ENCODE data around the gene FNDC3B. TPM values are rescaled to one million over a fixed set of nuclear protein-coding genes. Genes with fewer than 3 reads are reported as not detected.

The FNDC3B gene
- total RNA-seq, 4 donors from 2014 or later = 23.9 to 61.9 (median 37.0) TPM

DNA sequence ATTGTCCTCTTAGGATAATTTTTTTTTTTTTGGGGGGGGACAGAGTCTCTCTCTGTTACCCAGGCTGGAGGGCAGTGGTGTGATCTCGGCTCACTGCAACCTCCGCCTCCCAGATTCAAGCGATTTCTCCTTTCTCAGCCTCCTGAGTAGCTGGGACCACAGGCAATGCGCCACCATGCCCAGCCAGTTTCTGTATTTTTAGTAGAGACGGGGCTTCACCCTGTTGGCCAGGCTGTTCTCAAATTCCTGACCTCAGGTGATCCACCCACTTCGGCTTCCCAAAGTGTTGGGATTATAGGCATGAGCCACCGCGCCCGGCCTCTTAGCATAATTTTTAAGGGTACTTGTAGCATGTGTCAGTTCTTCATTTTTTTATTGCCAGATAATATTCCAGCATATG is 122.6 kb downstream of the FNDC3B start:
- Histone ChIP-seq H3K4me1 (peaks cover 19% of the 10 kb centered on the region), H3K4me3 (no peak overlapping the region), H3K9me3 (no peaks in the 10 kb centered on the region), H3K27ac (no peak overlapping the region), H3K27me3 (no peaks in the 10 kb centered on the region), H3K36me3 (no peaks in the 10 kb centered on the region)
- DNase-seq (ENCODE audit: low spot score in 2 of 2) = no peak
- 88% methylated on average over 9 of the region's 9 CpGs for WGBS
- no peak for TF ChIP-seq POLR2AphosphoS5 (IDR thresholded peaks at IDR 0.05)
- no peak for TF ChIP-seq EP300 (IDR thresholded peaks at IDR 0.05)
- no peak for TF ChIP-seq POLR2A (IDR thresholded peaks at IDR 0.05)
- TF ChIP-seq, protein P1, sequence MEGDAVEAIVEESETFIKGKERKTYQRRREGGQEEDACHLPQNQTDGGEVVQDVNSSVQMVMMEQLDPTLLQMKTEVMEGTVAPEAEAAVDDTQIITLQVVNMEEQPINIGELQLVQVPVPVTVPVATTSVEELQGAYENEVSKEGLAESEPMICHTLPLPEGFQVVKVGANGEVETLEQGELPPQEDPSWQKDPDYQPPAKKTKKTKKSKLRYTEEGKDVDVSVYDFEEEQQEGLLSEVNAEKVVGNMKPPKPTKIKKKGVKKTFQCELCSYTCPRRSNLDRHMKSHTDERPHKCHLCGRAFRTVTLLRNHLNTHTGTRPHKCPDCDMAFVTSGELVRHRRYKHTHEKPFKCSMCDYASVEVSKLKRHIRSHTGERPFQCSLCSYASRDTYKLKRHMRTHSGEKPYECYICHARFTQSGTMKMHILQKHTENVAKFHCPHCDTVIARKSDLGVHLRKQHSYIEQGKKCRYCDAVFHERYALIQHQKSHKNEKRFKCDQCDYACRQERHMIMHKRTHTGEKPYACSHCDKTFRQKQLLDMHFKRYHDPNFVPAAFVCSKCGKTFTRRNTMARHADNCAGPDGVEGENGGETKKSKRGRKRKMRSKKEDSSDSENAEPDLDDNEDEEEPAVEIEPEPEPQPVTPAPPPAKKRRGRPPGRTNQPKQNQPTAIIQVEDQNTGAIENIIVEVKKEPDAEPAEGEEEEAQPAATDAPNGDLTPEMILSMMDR (IDR thresholded peaks at IDR 0.05) = no peak

DNA sequence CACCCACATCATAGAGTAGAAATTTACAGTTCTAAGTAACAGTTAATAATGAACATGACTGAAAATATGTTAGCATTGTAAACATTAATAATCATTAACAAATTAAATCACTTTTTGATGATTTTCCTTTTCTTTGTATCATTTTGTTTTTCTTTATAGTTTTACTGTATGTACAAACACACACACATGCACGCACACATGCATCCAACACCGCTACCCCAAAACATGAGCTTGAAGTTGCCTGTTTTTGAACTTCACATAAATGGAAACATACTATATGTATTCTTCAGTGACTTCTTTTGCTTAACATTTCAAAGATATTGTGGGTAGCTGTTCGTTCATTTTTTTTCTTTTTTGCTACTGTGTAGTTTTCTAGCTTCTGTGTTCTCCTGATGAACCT is 123.9 kb downstream of the FNDC3B start:
- Histone ChIP-seq H3K36me3 (no peaks in the 10 kb centered on the region), H3K4me1 (peaks cover 22% of the 10 kb centered on the region), H3K9me3 (no peaks in the 10 kb centered on the region), H3K4me3 (no peak overlapping the region), H3K27me3 (no peaks in the 10 kb centered on the region), H3K27ac (no peak overlapping the region)
- WGBS = 97% methylated on average over 3 of the region's 3 CpGs
- DNase-seq (ENCODE audit: low spot score in 2 of 2) = no peak
- TF ChIP-seq POLR2A (IDR thresholded peaks at IDR 0.05) = no peak
- no peak for TF ChIP-seq POLR2AphosphoS5 (IDR thresholded peaks at IDR 0.05)
- no peak for TF ChIP-seq EP300 (IDR thresholded peaks at IDR 0.05)
- TF ChIP-seq, protein P1 (IDR thresholded peaks at IDR 0.05) = no peak

DNA sequence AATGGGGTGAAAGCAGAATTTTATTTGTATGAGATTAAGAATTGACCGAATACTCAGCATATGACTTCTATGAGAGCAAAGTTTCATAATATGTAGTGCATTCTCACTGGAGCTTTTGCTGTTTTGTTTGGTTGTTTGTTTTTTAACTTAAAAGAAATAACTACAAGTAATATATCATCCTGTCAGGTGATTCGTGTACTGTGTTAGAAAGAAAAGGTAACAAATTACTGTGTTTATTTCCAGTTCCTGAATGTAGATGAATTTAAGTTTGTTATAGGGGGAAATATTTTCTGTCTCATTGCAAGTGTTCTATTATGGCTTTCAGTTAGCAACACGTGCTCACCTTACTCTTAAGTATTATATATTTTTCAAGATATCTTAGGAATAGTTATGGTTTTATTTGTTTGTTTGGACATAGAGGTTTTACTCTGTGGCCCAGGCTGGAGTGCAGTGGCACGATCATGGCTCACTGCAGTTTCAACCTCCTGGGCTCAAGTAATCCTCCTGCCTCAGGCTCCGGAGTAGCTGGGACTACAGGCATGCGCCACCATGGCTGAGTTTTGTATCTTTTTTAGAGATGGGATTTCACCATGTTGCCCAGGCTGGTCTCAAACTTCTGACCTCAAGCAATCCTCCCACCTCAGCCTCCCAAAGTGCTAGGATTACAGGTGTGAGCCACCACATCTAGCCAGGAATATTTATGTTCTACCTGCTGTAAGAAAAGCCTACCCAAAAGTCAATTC is 125.4 kb downstream of the FNDC3B start:
- TF ChIP-seq POLR2A (IDR thresholded peaks at IDR 0.05) (no peak), POLR2AphosphoS5 (IDR thresholded peaks at IDR 0.05) (no peak)
- TF ChIP-seq, protein P1 (IDR thresholded peaks at IDR 0.05) = no peak
- WGBS = 93% methylated on average over 6 of the region's 6 CpGs

DNA sequence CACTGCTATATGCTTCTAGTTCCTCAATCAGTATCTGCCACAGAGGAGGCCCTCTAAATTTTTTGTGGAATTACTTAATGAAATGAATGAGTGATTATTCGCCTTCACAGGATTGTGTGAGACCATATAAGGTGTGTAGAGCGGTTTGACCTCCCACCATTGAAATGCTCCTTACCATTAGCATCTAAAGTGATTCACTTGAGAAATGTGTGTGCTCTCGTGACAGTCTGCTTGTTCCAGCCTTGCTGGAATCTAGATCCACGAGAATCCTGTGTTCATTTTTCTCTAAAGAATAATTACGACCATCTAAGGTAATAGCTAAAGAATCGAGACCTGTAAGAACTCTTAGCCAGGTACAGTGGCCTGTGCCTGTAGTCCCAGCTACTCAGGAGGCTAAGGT is 126.9 kb downstream of the FNDC3B start:
- Histone ChIP-seq H3K4me1 (peaks cover 31% of the 10 kb centered on the region), H3K9me3 (no peaks in the 10 kb centered on the region), H3K4me3 (no peak overlapping the region), H3K27me3 (no peaks in the 10 kb centered on the region), H3K27ac (no peak overlapping the region), H3K36me3 (no peaks in the 10 kb centered on the region)
- TF ChIP-seq, protein P1 (IDR thresholded peaks at IDR 0.05) = no peak
- TF ChIP-seq POLR2A (IDR thresholded peaks at IDR 0.05) (no peak), EP300 (IDR thresholded peaks at IDR 0.05) (no peak), POLR2AphosphoS5 (IDR thresholded peaks at IDR 0.05) (no peak)
- WGBS = 97% methylated on average over 6 of the region's 6 CpGs
- no peak for DNase-seq (ENCODE audit: low spot score in 2 of 2)

More for the DNA sequence above, 125.4 kb downstream of the FNDC3B start:
- no peaks in the 10 kb centered on the region for H3K27me3 ChIP-seq
- H3K4me1 ChIP-seq = peaks cover 34% of the 10 kb centered on the region
- no peak overlapping the region for H3K4me3 ChIP-seq
- no peak for DNase-seq (ENCODE audit: low spot score in 2 of 2)
- H3K36me3 ChIP-seq = no peaks in the 10 kb centered on the region
- no peak overlapping the region for H3K27ac ChIP-seq
- no peaks in the 10 kb centered on the region for H3K9me3 ChIP-seq

DNA sequence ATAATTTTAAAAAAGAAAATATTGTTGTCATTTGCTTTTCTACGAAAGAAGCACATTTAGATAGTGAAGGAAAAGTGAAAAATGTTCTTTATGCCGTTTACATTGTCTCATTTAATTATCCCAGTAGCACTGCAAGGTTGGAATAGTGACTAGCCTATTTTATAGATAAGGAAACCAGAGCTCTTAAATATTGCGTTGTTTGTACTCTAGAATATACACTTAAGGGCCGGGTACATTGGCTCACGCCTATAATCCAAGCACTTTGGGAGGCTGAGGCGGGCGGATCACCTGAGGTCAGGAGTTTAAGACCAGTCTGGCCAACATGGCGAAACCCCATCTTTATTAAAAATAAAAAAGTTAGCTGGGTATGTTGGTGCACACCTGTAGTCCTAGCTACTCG is 127.5 kb downstream of the FNDC3B start:
- peaks cover 31% of the 10 kb centered on the region for H3K4me1 ChIP-seq
- H3K27ac ChIP-seq = no peak overlapping the region
- WGBS = 96% methylated on average over 9 of the region's 9 CpGs
- no peaks in the 10 kb centered on the region for H3K36me3 ChIP-seq
- TF ChIP-seq POLR2A (IDR thresholded peaks at IDR 0.05) (no peak), POLR2AphosphoS5 (IDR thresholded peaks at IDR 0.05) (no peak), EP300 (IDR thresholded peaks at IDR 0.05) (no peak)
- TF ChIP-seq, protein P1 (IDR thresholded peaks at IDR 0.05) = no peak
- no peaks in the 10 kb centered on the region for H3K27me3 ChIP-seq
- H3K4me3 ChIP-seq = no peak overlapping the region
- no peak for DNase-seq (ENCODE audit: low spot score in 2 of 2)
- H3K9me3 ChIP-seq = no peaks in the 10 kb centered on the region

All from suprapubic skin (tissue), 4 donors.